Osteoblast (primary cell): ENCODE measurements around the gene ZNF354C. TPM values are rescaled to one million over a fixed set of nuclear protein-coding genes. Genes with fewer than 3 reads are reported as not detected.
A peak's percentile ranks its signal among the peaks of the same experiment; 100 is the strongest.
"Not testable (repeated sequence)": the region's sequence is repeated elsewhere in the genome, so short reads cannot be mapped to it uniquely, and the experiment has no call there.

Experiments used
- DNase-seq: peaks from one replicate; pipeline ENCODE4 v3.0.0; 2011; ENCODE audit warnings: low spot score, mixed read lengths; ENCODE audit not compliant: insufficient read length; ENCODE audit errors: missing footprints
- H2AFZ ChIP-seq: 2 replicates; pipeline ENCODE4 v1.6.0; 2011; ENCODE audit warnings: mild to moderate bottlenecking, low read length
- H3K27ac ChIP-seq: 2 replicates; pipeline ENCODE4 v1.5.1; 2011; ENCODE audit warnings: mild to moderate bottlenecking, low read depth, low read length, moderate library complexity
- H3K27me3 ChIP-seq: 2 replicates; pipeline ENCODE4 v1.6.0; 2012; ENCODE audit warnings: mild to moderate bottlenecking, control low read depth, inconsistent platforms, low read length, moderate library complexity; ENCODE audit not compliant: insufficient read depth
- H3K36me3 ChIP-seq: 2 replicates; pipeline ENCODE4 v1.5.1; 2011; ENCODE audit warnings: mild to moderate bottlenecking, low read length, control low read depth, moderate library complexity; ENCODE audit not compliant: insufficient read depth
- H3K4me1 ChIP-seq: 2 replicates; pipeline ENCODE4 v1.5.1; 2011; ENCODE audit warnings: mild to moderate bottlenecking, low read length, control low read depth, moderate library complexity; ENCODE audit not compliant: insufficient read depth
- H3K4me2 ChIP-seq: 2 replicates; pipeline ENCODE4 v1.6.0; 2011; ENCODE audit warnings: mild to moderate bottlenecking, low read length; ENCODE audit not compliant: insufficient read depth
- H3K4me3 ChIP-seq: fragments of 200-600 bp; sonication (generic); 3 replicates; pipeline ENCODE4 v1.5.1; 2012; ENCODE audit warnings: mild to moderate bottlenecking, low read length, inconsistent platforms; ENCODE audit not compliant: insufficient read depth
- H3K79me2 ChIP-seq: 2 replicates; pipeline ENCODE4 v1.6.0; 2012; ENCODE audit warnings: mild to moderate bottlenecking, low read length, control low read depth, inconsistent platforms; ENCODE audit not compliant: insufficient read depth
- H3K9me3 ChIP-seq: 2 replicates; pipeline ENCODE4 v1.5.1; 2011; ENCODE audit warnings: low read depth, low read length, control low read depth
- H4K20me1 ChIP-seq: 2 replicates; pipeline ENCODE4 v1.6.0; 2012; ENCODE audit warnings: mild to moderate bottlenecking, low read length, control low read depth; ENCODE audit not compliant: insufficient read depth
- total RNA-seq: library from RNA; depleted of rRNA; stranded (reverse); fragments of >200 nt; gene quantifications from 2 replicates; pipeline ENCODE4 v1.2.3, GENCODE V29; 2012
- TF ChIP-seq, protein P1 (sequence below): IDR thresholded peaks from 2 replicates; pipeline ENCODE4 v1.5.1; 2011; ENCODE audit warnings: mild to moderate bottlenecking, low read depth, low read length, moderate library complexity; ENCODE audit errors: extremely low read depth

The ZNF354C gene
- total RNA-seq, 1 donor = 7.6 TPM

DNA sequence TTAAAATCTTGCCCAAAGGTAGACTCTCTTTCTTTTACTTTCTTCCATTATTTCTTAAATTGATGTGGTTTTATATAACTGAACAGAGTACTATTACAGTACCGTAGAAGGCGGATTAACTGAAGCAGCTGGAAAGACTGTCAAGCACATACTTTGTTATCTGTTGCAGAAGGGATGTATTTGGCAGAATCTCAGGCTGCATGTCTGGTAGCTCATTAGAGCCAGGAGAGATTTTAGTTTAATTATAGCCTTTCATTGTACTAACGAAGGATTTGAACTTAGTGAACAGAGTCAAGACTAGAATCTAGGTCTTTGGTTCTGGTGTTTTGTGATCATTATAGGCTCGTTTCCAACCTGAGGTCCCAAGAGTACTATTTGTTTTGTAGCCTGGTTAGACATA is 20.6 kb downstream of the ZNF354C start:
- no peak for DNase-seq
- Histone ChIP-seq H3K4me3 (no peak overlapping the region), H3K27me3 (no peaks in the 10 kb centered on the region), H4K20me1 (no peaks in the 10 kb centered on the region), H3K79me2 (no peaks in the 10 kb centered on the region), H3K9me3 (peaks cover 67% of the 10 kb centered on the region), H3K4me1 (no peaks in the 10 kb centered on the region), H3K36me3 (peaks cover 36% of the 10 kb centered on the region), H2AFZ (no peak overlapping the region), H3K4me2 (no peak overlapping the region), H3K27ac (no peak overlapping the region)
- TF ChIP-seq, protein P1, sequence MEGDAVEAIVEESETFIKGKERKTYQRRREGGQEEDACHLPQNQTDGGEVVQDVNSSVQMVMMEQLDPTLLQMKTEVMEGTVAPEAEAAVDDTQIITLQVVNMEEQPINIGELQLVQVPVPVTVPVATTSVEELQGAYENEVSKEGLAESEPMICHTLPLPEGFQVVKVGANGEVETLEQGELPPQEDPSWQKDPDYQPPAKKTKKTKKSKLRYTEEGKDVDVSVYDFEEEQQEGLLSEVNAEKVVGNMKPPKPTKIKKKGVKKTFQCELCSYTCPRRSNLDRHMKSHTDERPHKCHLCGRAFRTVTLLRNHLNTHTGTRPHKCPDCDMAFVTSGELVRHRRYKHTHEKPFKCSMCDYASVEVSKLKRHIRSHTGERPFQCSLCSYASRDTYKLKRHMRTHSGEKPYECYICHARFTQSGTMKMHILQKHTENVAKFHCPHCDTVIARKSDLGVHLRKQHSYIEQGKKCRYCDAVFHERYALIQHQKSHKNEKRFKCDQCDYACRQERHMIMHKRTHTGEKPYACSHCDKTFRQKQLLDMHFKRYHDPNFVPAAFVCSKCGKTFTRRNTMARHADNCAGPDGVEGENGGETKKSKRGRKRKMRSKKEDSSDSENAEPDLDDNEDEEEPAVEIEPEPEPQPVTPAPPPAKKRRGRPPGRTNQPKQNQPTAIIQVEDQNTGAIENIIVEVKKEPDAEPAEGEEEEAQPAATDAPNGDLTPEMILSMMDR = no peak

DNA sequence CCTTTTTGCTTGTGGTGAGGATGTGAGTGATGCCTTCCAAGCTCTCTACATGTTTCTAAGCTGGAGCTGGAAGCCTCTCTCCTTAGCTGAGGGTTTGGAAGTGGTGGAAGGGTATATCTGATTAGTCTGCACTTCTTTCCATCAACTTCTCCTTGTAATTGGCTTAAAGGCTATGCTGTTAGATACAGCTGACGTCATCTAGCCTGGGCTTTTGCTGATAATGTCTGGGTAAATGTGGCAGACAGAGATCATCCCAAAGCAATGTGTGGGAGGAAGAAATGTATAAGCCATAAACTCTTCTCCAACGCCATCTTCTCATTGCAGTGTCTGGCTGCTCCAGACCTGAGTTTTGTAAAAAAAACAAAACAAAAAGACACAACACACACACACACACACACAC is 29.3 kb downstream of the ZNF354C start:
- no peak overlapping the region for H2AFZ ChIP-seq
- no peak overlapping the region for H3K27ac ChIP-seq
- H3K4me2 ChIP-seq = no peak overlapping the region
- DNase-seq = no peak
- H3K79me2 ChIP-seq = no peaks in the 10 kb centered on the region
- peaks cover 41% of the 10 kb centered on the region for H3K9me3 ChIP-seq
- no peaks in the 10 kb centered on the region for H3K36me3 ChIP-seq
- no peaks in the 10 kb centered on the region for H3K4me1 ChIP-seq
- no peaks in the 10 kb centered on the region for H4K20me1 ChIP-seq
- H3K27me3 ChIP-seq = no peaks in the 10 kb centered on the region
- H3K4me3 ChIP-seq = no peak overlapping the region
- TF ChIP-seq, protein P1 = no peak

DNA sequence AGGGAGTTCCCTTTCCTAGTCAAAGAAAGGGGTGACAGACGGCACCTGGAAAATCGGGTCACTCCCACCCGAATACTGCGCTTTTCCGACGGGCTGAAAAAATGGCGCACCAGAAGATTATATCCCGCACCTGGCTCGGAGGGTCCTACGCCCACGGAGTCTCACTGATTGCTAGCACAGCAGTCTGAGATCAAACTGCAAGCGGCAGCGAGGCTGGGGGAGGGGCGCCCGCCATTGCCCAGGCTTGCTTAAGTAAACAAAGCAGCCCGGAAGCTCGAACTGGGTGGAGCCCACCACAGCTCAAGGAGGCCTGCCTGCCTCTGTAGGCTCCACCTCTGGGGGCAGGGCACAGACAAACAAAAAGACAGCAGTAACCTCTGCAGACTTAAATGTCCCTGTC is 41.1 kb downstream of the ZNF354C start:
- H3K27ac ChIP-seq, H4K20me1 ChIP-seq, H2AFZ ChIP-seq, H3K4me3 ChIP-seq, H3K4me1 ChIP-seq, H3K4me2 ChIP-seq, H3K79me2 ChIP-seq, H3K27me3 ChIP-seq, DNase-seq: not testable (repeated sequence)
- Histone ChIP-seq H3K9me3 (peaks cover 15% of the 10 kb centered on the region), H3K36me3 (peaks cover 13% of the 10 kb centered on the region)

DNA sequence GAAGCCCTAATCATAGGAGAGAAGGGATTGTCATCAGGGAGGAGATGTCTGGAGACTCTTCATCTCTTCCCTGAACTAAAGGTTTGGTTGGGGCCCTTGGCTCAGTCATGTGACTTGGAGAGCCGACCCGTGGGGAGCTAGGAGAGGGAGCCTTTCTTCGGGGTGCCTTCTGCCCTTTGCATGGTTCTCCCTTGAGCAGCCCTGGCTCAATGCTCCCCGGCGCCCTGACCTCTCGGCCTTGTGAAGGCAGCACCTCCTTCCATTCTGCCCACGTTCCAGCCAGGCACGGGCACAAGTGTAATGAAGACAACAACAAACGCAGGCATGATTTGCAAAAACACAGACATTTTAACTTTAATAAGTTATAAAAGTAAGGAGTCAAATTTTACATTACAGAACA is 50.4 kb downstream of the ZNF354C start:
- Histone ChIP-seq H3K4me1 (no peaks in the 10 kb centered on the region), H3K79me2 (no peaks in the 10 kb centered on the region), H3K9me3 (no peaks in the 10 kb centered on the region), H3K27me3 (no peaks in the 10 kb centered on the region), H2AFZ (no peak overlapping the region), H3K27ac (no peak overlapping the region), H3K36me3 (peaks cover 30% of the 10 kb centered on the region), H4K20me1 (no peaks in the 10 kb centered on the region), H3K4me3 (no peak overlapping the region), H3K4me2 (no peak overlapping the region)
- DNase-seq = peak; percentile 17
- TF ChIP-seq, protein P1 = no peak
